22Rv1 (cell line): ENCODE data around the gene LRCH1.

Experiments
- CTCF ChIP-seq: fragments of 450-650 bp; IDR thresholded peaks from 2 replicates; pipeline ENCODE4 v1.5.1; 2017; ENCODE audit warnings: mild to moderate bottlenecking
- ZFX ChIP-seq: fragments of 450-650 bp; IDR thresholded peaks from 2 replicates; pipeline ENCODE4 v1.6.1; 2017; ENCODE audit warnings: antibody characterized with exemption, borderline replicate concordance

GRCh38 chr13:46600943-46601311 lies 48.0 kb downstream of the LRCH1 start:
- TF ChIP-seq CTCF (no peak), ZFX (no peak)
